Measurements from ENCODE around the gene ADGRG3.

GRCh38 chr16:57688487-57688986, 20.4 kb downstream of the ADGRG3 start:
- no peak for TF ChIP-seq CTCF (IDR thresholded peaks at IDR 0.05)
- no peak for TF ChIP-seq POLR2A (IDR thresholded peaks at IDR 0.05)
